HCT116 (cell line): ENCODE data around the gene F2RL2. TPM values are rescaled to one million over a fixed set of nuclear protein-coding genes. Genes with fewer than 3 reads are reported as not detected.
A peak's percentile ranks its signal among the peaks of the same experiment; 100 is the strongest.

Experiments
- ATAC-seq: fragments of 200-7000 bp; cut with Tn5 transposase; 2 replicates; pipeline ENCODE4 v1.9.1; 2020; ENCODE audit warnings: mild to moderate bottlenecking, moderate library complexity
- BruUV-seq: library from RNA; stranded (reverse); fragments of 400-500 nt; replicated peaks from 2 replicates; lab custom pipeline; 2021; lab: Mats Ljungman, UMichigan
- CTCF ChIA-PET: fragments of 300-600 bp; sonication (Branson Sonifier 250); formaldehyde crosslinking; loops from one replicate; lab custom pipeline; 2021; ENCODE audit warnings: antibody characterized with exemption; lab: Charles Lee
- POLR2A ChIA-PET: fragments of 300-600, 350-600 bp; sonication (Branson Sonifier 250); formaldehyde crosslinking; loops from one replicate; lab custom pipeline; 2021; ENCODE audit warnings: antibody characterized with exemption; lab: Charles Lee
- RAD21 ChIA-PET, 2 experiments: fragments of 300-600 bp; sonication (Branson Sonifier 250); formaldehyde crosslinking; loops; one replicate each; lab custom pipeline; 2023; ENCODE audit warnings: low total read pairs in 2 of 2; ENCODE audit not compliant: uncharacterized antibody in 2 of 2, unreplicated experiment in 2 of 2, low non-redundant PET in 1 of 2; lab: Charles Lee
- DNase-seq: peaks from one replicate; pipeline ENCODE4 v3.0.0-alpha.2; 2010; ENCODE audit warnings: low read depth, low spot score
- H2AFZ ChIP-seq: fragments of 200-600 bp; shearing (Covaris generic), sonication (generic); 2 replicates; pipeline ENCODE4 v1.6.1; 2017; ENCODE audit warnings: low read depth, mixed run types, mixed read lengths, antibody characterized with exemption, low read length; ENCODE audit not compliant: poor library complexity, severe bottlenecking
- H3K27ac ChIP-seq: 2 replicates; pipeline ENCODE4 v1.5.1; 2012; ENCODE audit warnings: low read depth, low read length
- H3K27me3 ChIP-seq: fragments of 200-600 bp; sonication (generic); 2 replicates; pipeline ENCODE4 v1.6.1; 2016; ENCODE audit warnings: mixed run types, low read length, mixed read lengths; ENCODE audit not compliant: insufficient read depth
- H3K36me3 ChIP-seq, 2 experiments: fragments of 200-500 bp in 1 of 2; fragments of 200-600 bp in 1 of 2; sonication (Bioruptor generic) in 1 of 2; sonication (generic) in 1 of 2; 2 replicates each; pipeline versions ENCODE4 v1.5.1 to v1.6.1; 2014 to 2016; ENCODE audit warnings: low read length in 2 of 2, inconsistent platforms in 1 of 2, mixed read lengths in 1 of 2, mixed run types in 1 of 2; ENCODE audit not compliant: insufficient read depth in 2 of 2, control insufficient read depth in 1 of 2
- H3K4me1 ChIP-seq, 2 experiments: fragments of 200-600 bp in 1 of 2; sonication (generic) in 1 of 2; 2 replicates each; pipeline versions ENCODE4 v1.5.1 to v1.6.1; 2012 to 2017; ENCODE audit warnings: low read length in 2 of 2, inconsistent platforms in 1 of 2, mild to moderate bottlenecking in 1 of 2, mixed read lengths in 1 of 2, mixed run types in 1 of 2, moderate library complexity in 1 of 2; ENCODE audit not compliant: insufficient read depth in 2 of 2, control insufficient read depth in 1 of 2
- H3K4me2 ChIP-seq: fragments of 200-600 bp; sonication (generic); 2 replicates; pipeline ENCODE4 v1.6.1; 2017; ENCODE audit warnings: mixed run types, low read length, mixed read lengths
- H3K4me3 ChIP-seq, 2 experiments: fragments of 200-600 bp in 1 of 2; sonication (generic) in 1 of 2; replicated peaks in 1 of 2; 2 replicates each; pipeline ENCODE4 v1.5.1; 2011 to 2016; ENCODE audit warnings: low read length in 2 of 2, control low read depth in 1 of 2, low read depth in 1 of 2, mild to moderate bottlenecking in 1 of 2, mixed read lengths in 1 of 2, mixed run types in 1 of 2
- H3K79me2 ChIP-seq: fragments of 200-600 bp; sonication (generic); 2 replicates; pipeline ENCODE4 v1.6.1; 2017; ENCODE audit warnings: mild to moderate bottlenecking, mixed run types, low read length, moderate library complexity, mixed read lengths; ENCODE audit not compliant: insufficient read depth
- H3K9ac ChIP-seq: fragments of 200-600 bp; sonication (generic); 2 replicates; pipeline ENCODE4 v1.6.1; 2016; ENCODE audit warnings: low read length, mixed read lengths
- H3K9me2 ChIP-seq: fragments of 200-600 bp; sonication (generic), shearing (Covaris generic); 2 replicates; pipeline ENCODE4 v1.6.1; 2017; ENCODE audit warnings: mixed run types, mild to moderate bottlenecking, moderate library complexity; ENCODE audit not compliant: insufficient read depth
- H3K9me3 ChIP-seq, 2 experiments: fragments of 200-500 bp in 1 of 2; fragments of 200-600 bp in 1 of 2; sonication (Bioruptor generic) in 1 of 2; sonication (generic) in 1 of 2; 2 replicates each; pipeline ENCODE4 v1.6.1; 2014 to 2017; ENCODE audit warnings: low read length in 2 of 2, mixed read lengths in 2 of 2, inconsistent platforms in 1 of 2, low read depth in 1 of 2, mild to moderate bottlenecking in 1 of 2, mixed run types in 1 of 2, moderate library complexity in 1 of 2; ENCODE audit not compliant: control insufficient read depth in 1 of 2, insufficient read depth in 1 of 2
- H4K20me1 ChIP-seq: fragments of 200-600 bp; sonication (generic), shearing (Covaris generic); 2 replicates; pipeline ENCODE4 v1.6.1; 2017; ENCODE audit warnings: mixed run types, mild to moderate bottlenecking, moderate library complexity; ENCODE audit not compliant: insufficient read depth
- CBX3 ChIP-seq: IDR thresholded peaks from 2 replicates; pipeline ENCODE4 v1.6.1; 2012; ENCODE audit warnings: low read depth
- ELF1 ChIP-seq: IDR thresholded peaks from 2 replicates; pipeline ENCODE4 v1.6.1; 2012; ENCODE audit warnings: low read depth, borderline replicate concordance
- EZH2 ChIP-seq: fragments of 200-600 bp; sonication (generic); IDR thresholded peaks from 2 replicates; pipeline ENCODE4 v1.6.1; 2017; ENCODE audit warnings: antibody characterized with exemption, mixed run types
- EZH2phosphoT487 ChIP-seq: fragments of 200-600 bp; IDR thresholded peaks from 2 replicates; pipeline ENCODE4 v1.6.1; 2018; ENCODE audit warnings: antibody characterized with exemption, borderline replicate concordance
- FOSL1 ChIP-seq: IDR thresholded peaks from 2 replicates; pipeline ENCODE4 v1.6.1; 2012; ENCODE audit warnings: low read depth
- JUND ChIP-seq: IDR thresholded peaks from 2 replicates; pipeline ENCODE4 v1.6.1; 2012
- MAX ChIP-seq: IDR thresholded peaks from 2 replicates; pipeline ENCODE4 v1.6.1; 2012
- POLR2A ChIP-seq: IDR thresholded peaks from 2 replicates; pipeline ENCODE4 v1.7.0; 2011; ENCODE audit warnings: borderline replicate concordance; ENCODE audit not compliant: insufficient read depth, insufficient read length; ENCODE audit errors: extremely low read depth
- POLR2AphosphoS5 ChIP-seq: IDR thresholded peaks from 2 replicates; pipeline ENCODE4 v1.6.1; 2011; ENCODE audit warnings: mild to moderate bottlenecking, low read depth, low read length, moderate library complexity
- SP1 ChIP-seq: IDR thresholded peaks from 2 replicates; pipeline ENCODE4 v1.6.1; 2012; ENCODE audit warnings: low read depth
- SRF ChIP-seq: IDR thresholded peaks from 2 replicates; pipeline ENCODE4 v1.6.1; 2012; ENCODE audit warnings: low read depth
- TCF7L2 ChIP-seq: IDR thresholded peaks from 2 replicates; pipeline ENCODE4 v1.7.0; 2011; ENCODE audit warnings: borderline replicate concordance, inconsistent platforms; ENCODE audit not compliant: insufficient read depth, insufficient read length; ENCODE audit errors: extremely low read depth
- ZBTB33 ChIP-seq: IDR thresholded peaks from 2 replicates; pipeline ENCODE4 v1.6.1; 2011; ENCODE audit warnings: mild to moderate bottlenecking, low read length, moderate library complexity; ENCODE audit not compliant: insufficient replicate concordance; ENCODE audit errors: extremely low read depth
- ZFX ChIP-seq: fragments of 450-650 bp; IDR thresholded peaks from 2 replicates; pipeline ENCODE4 v1.6.1; 2017
- intact Hi-C: fragments of 100-400 bp; cut with micrococcal nuclease; formaldehyde crosslinking; loops from 2 replicates; pipeline ENCODE4 v1.10.0; 2022
- total RNA-seq: library from RNA; stranded (reverse); gene quantifications from one replicate; pipeline ENCODE4 v1.2.1, GENCODE V29; 2021; ENCODE audit not compliant: unreplicated experiment
- TF ChIP-seq, protein P1 (sequence below), 3 experiments: fragments of 200-600 bp in 1 of 3; sonication (generic) in 1 of 3; IDR thresholded peaks in 2 of 3; conservative IDR thresholded peaks in 1 of 3; 2 replicates each; pipeline ENCODE4 v1.5.1; 2012 to 2017; ENCODE audit warnings: low read depth in 2 of 3, low read length in 2 of 3, antibody characterized with exemption in 1 of 3, borderline replicate concordance in 1 of 3, control low read depth in 1 of 3, mild to moderate bottlenecking in 1 of 3, mixed read lengths in 1 of 3, mixed run types in 1 of 3, moderate library complexity in 1 of 3; ENCODE audit not compliant: insufficient read depth in 1 of 3

The F2RL2 gene
- total RNA-seq, 1 experiment from 2014 or later, result 0.07 TPM

DNA sequence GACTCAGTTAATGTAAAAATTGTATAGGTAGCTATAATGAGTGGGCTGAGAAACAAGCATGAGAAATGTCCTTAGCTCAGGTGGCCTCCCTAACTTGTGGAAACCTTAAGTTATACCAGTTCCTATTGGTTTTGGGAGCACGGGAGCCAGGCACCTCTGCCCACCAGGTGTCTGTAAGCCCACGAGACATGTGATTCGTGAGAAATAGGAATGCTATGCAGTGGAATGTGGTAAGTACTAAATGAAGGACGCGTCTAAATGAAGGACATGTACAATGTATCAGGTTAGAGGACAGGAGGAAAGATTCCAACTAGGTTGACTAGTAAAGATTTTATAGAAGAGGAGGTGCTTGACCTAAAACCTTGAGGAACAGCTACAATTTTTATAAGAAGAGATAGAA, 46.0 kb upstream of the F2RL2 start:
- Histone ChIP-seq H3K36me3 (no peaks in the 10 kb centered on the region), H3K9me3 (no peaks in the 10 kb centered on the region), H3K9ac (no peak overlapping the region), H3K27me3 (no peaks in the 10 kb centered on the region), H3K27ac (no peak overlapping the region), H4K20me1 (no peaks in the 10 kb centered on the region), H3K4me2 (no peak overlapping the region)
- ATAC-seq, result no peak
- RAD21 ChIA-PET, result no interaction called here
- POLR2A ChIA-PET, result no interaction called here
- no peak for DNase-seq
- TF ChIP-seq FOSL1 (no peak), EZH2phosphoT487 (no peak), JUND (no peak), ZBTB33 (no peak), ZFX (no peak)
- TF ChIP-seq, all 23 proteins: peak for 0
- H3K79me2 ChIP-seq, result no peaks in the 10 kb centered on the region
- CTCF ChIA-PET, result no interaction called here
- intact Hi-C loops, result no loop called here
- no TSS peak for BruUV-seq
- H3K4me1 ChIP-seq, result no peaks in the 10 kb centered on the region
- H2AFZ ChIP-seq, result peak overlapping the region; percentile 45
- H3K9me2 ChIP-seq, result no peaks in the 10 kb centered on the region
- H3K4me3 ChIP-seq, result no peak overlapping the region

GRCh38 chr5:76667495-76667894, 44.3 kb upstream of the F2RL2 start:
- Histone ChIP-seq H3K4me1 (no peaks in the 10 kb centered on the region), H3K79me2 (no peaks in the 10 kb centered on the region), H3K9ac (no peak overlapping the region), H3K36me3 (no peaks in the 10 kb centered on the region), H3K27ac (no peak overlapping the region), H3K27me3 (no peaks in the 10 kb centered on the region), H3K9me3 (no peaks in the 10 kb centered on the region), H2AFZ (no peak overlapping the region), H3K4me3 (no peak overlapping the region), H3K9me2 (no peaks in the 10 kb centered on the region), H3K4me2 (no peak overlapping the region), H4K20me1 (no peaks in the 10 kb centered on the region)
- ChIA-PET RAD21 (no interaction called here), CTCF (no interaction called here), POLR2A (interaction anchor here (0.5 to 1.1 kb wide), 2 partner anchors 10 to 126 kb away, joined by 3 to 4 read pairs; no protein-coding TSS in a partner anchor)
- DNase-seq (no peak), ATAC-seq (no peak)
- intact Hi-C loops, result no loop called here
- TF ChIP-seq EZH2, result no peak
- TF ChIP-seq FOSL1, result no peak
- no peak for TF ChIP-seq POLR2A
- TF ChIP-seq TCF7L2, result no peak
- TF ChIP-seq, protein P1, sequence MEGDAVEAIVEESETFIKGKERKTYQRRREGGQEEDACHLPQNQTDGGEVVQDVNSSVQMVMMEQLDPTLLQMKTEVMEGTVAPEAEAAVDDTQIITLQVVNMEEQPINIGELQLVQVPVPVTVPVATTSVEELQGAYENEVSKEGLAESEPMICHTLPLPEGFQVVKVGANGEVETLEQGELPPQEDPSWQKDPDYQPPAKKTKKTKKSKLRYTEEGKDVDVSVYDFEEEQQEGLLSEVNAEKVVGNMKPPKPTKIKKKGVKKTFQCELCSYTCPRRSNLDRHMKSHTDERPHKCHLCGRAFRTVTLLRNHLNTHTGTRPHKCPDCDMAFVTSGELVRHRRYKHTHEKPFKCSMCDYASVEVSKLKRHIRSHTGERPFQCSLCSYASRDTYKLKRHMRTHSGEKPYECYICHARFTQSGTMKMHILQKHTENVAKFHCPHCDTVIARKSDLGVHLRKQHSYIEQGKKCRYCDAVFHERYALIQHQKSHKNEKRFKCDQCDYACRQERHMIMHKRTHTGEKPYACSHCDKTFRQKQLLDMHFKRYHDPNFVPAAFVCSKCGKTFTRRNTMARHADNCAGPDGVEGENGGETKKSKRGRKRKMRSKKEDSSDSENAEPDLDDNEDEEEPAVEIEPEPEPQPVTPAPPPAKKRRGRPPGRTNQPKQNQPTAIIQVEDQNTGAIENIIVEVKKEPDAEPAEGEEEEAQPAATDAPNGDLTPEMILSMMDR (IDR thresholded peaks at IDR 0.05 in 2 of 3, conservative IDR thresholded peaks at IDR 0.05 in 1 of 3; ENCODE audit: borderline replicate concordance in 1 of 3, insufficient read depth in 1 of 3, low read depth in 2 of 3, low read length in 2 of 3), result no peak
- no peak for TF ChIP-seq ELF1
- no peak for TF ChIP-seq SRF
- TF ChIP-seq CBX3, result no peak
- TF ChIP-seq SP1, result no peak
- no peak for TF ChIP-seq POLR2AphosphoS5
- no peak for TF ChIP-seq MAX
- no TSS peak for BruUV-seq
